ENCODE measurements around the gene FAM234A.
A peak's percentile ranks its signal among the peaks of the same experiment; 100 is the strongest.

Gene FAM234A

DNA sequence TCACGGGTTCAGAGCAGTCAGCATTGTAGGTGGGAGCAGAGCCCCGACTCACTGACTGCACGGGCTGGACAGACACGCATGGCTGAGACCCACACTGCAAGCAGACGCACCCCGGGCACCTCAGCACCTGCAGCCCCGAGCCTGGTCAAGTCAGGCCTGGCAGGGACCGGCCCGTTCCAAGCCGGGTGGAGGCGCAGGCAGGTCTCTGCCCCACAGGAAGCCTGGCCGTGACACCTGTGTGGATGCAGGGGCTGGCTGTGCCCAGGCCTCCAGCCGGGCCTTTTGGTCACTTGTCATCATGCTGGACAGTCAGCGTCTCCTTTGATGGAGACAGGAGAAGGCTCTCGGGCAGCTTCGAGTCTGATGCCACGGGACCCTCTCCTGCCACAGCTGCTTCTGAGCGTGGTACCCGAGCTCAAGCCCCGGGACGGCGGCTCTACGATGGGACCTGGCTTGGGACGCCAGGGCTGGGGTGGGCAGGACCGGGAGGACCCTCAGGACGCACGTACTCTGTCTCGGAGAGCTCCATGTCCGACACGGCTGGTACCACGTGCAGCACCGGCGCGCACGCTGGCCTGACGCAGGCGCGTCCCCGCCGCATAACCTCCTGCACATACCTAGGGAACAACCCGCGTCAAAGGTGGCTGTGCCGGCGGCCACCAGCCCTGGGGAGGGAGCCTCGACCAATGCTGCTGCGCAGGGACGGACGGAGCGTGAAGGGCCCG, 56.2 kb downstream of the FAM234A start:
- H2BK120ac ChIP-seq (ENCODE audit: low read depth, low read length): no peak overlapping the region
- no peak overlapping the region for H3K14ac ChIP-seq (ENCODE audit: low read length in 2 of 2)
- peak overlapping the region; percentile 8 for H4K91ac ChIP-seq (ENCODE audit: low read length)
- no peak overlapping the region for H3K18ac ChIP-seq (ENCODE audit: low read depth in 1 of 2, low read length in 2 of 2)
- H3K4me2 ChIP-seq (ENCODE audit: low read length, poor library complexity, severe bottlenecking): no peak overlapping the region
- H3K23ac ChIP-seq (ENCODE audit: low read length in 2 of 2): no peak overlapping the region
- H3K9ac ChIP-seq (ENCODE audit: low read length): no peak overlapping the region
- DNase-seq: no peak
- no peak overlapping the region for H2AK5ac ChIP-seq (ENCODE audit: low read length, severe bottlenecking)
- no peaks in the 10 kb centered on the region for H3K4me1 ChIP-seq (ENCODE audit: control insufficient read depth, insufficient read depth, low read depth, low read length)
- no peak overlapping the region for H2BK15ac ChIP-seq (ENCODE audit: low read depth, poor library complexity, severe bottlenecking)
- H3K4me3 ChIP-seq (ENCODE audit: insufficient read depth in 1 of 2, low read depth in 1 of 2, low read length in 2 of 2): no peak overlapping the region
- H3K27me3 ChIP-seq (ENCODE audit: control insufficient read depth in 1 of 2, insufficient read depth in 1 of 2, low read length in 2 of 2): no peaks in the 10 kb centered on the region
- H4K8ac ChIP-seq (ENCODE audit: low read length): no peak overlapping the region
- H3K27ac ChIP-seq (ENCODE audit: low read length, poor library complexity, severe bottlenecking): no peak overlapping the region
- peaks cover 4% of the 10 kb centered on the region for H3K79me1 ChIP-seq (replicated peaks; ENCODE audit: low read length, poor library complexity, severe bottlenecking)
- no peaks in the 10 kb centered on the region for H3K9me3 ChIP-seq (ENCODE audit: control insufficient read depth, low read length)
- H3K4ac ChIP-seq (ENCODE audit: low read depth in 1 of 2, low read length in 2 of 2): no peak overlapping the region
- H2BK12ac ChIP-seq (ENCODE audit: low read length in 2 of 2): no peak overlapping the region
- H3K36me3 ChIP-seq (ENCODE audit: control insufficient read depth in 1 of 2, insufficient read depth in 2 of 2, low read depth in 1 of 2, low read length in 2 of 2): peaks cover 29 to 80% of the 10 kb centered on the region in 2 experiments
- 97% methylated on average over 50 of the region's 50 CpGs for WGBS
- no peak overlapping the region for H2BK5ac ChIP-seq (ENCODE audit: low read depth, low read length, poor library complexity, severe bottlenecking)
- H2AFZ ChIP-seq (ENCODE audit: low read depth, low read length): no peak overlapping the region

DNA sequence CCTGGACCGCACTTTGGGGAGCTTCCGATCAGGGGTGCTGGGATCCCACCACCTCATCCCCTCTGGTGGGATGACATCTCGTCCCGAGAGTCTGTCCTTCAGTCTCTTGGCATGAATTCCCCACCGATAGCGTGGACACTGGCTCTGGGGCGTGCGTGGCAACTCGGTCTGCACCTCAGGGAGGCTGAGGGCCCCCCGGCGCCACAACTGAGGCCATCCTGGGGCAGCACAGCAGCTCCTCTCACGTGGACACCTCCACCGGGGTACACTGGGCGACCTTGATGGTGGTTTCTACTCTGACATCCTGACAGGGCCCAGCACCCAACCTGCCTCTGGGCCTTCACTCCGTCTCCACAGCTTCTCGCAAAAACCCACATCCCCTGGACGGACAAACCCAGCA, 56.9 kb downstream of the FAM234A start:
- no peaks in the 10 kb centered on the region for H3K9me3 ChIP-seq (ENCODE audit: control insufficient read depth, low read length)
- H3K14ac ChIP-seq (ENCODE audit: low read length in 2 of 2): no peak overlapping the region
- no peak overlapping the region for H4K8ac ChIP-seq (ENCODE audit: low read length)
- no peak overlapping the region for H4K91ac ChIP-seq (ENCODE audit: low read length)
- 95% methylated on average over 17 of the region's 17 CpGs for WGBS
- no peak overlapping the region for H2AK5ac ChIP-seq (ENCODE audit: low read length, severe bottlenecking)
- H2BK120ac ChIP-seq (ENCODE audit: low read depth, low read length): no peak overlapping the region
- peaks cover 36 to 83% of the 10 kb centered on the region in 2 experiments for H3K36me3 ChIP-seq (ENCODE audit: control insufficient read depth in 1 of 2, insufficient read depth in 2 of 2, low read depth in 1 of 2, low read length in 2 of 2)
- peaks cover 5% of the 10 kb centered on the region for H3K4me1 ChIP-seq (ENCODE audit: control insufficient read depth, insufficient read depth, low read depth, low read length)
- no peak overlapping the region for H3K4me3 ChIP-seq (ENCODE audit: insufficient read depth in 1 of 2, low read depth in 1 of 2, low read length in 2 of 2)
- H3K9ac ChIP-seq (ENCODE audit: low read length): no peak overlapping the region
- no peak overlapping the region for H3K18ac ChIP-seq (ENCODE audit: low read depth in 1 of 2, low read length in 2 of 2)
- DNase-seq: no peak
- H2AFZ ChIP-seq (ENCODE audit: low read depth, low read length): no peak overlapping the region
- no peak overlapping the region for H3K27ac ChIP-seq (ENCODE audit: low read length, poor library complexity, severe bottlenecking)
- no peak overlapping the region for H3K4ac ChIP-seq (ENCODE audit: low read depth in 1 of 2, low read length in 2 of 2)
- no peak overlapping the region for H3K23ac ChIP-seq (ENCODE audit: low read length in 2 of 2)
- H2BK12ac ChIP-seq (ENCODE audit: low read length in 2 of 2): no peak overlapping the region
- peaks cover 4% of the 10 kb centered on the region for H3K79me1 ChIP-seq (replicated peaks; ENCODE audit: low read length, poor library complexity, severe bottlenecking)
- H3K27me3 ChIP-seq (ENCODE audit: control insufficient read depth in 1 of 2, insufficient read depth in 1 of 2, low read length in 2 of 2): no peaks in the 10 kb centered on the region
- H3K4me2 ChIP-seq (ENCODE audit: low read length, poor library complexity, severe bottlenecking): no peak overlapping the region
- no peak overlapping the region for H2BK5ac ChIP-seq (ENCODE audit: low read depth, low read length, poor library complexity, severe bottlenecking)
- no peak overlapping the region for H2BK15ac ChIP-seq (ENCODE audit: low read depth, poor library complexity, severe bottlenecking)

DNA sequence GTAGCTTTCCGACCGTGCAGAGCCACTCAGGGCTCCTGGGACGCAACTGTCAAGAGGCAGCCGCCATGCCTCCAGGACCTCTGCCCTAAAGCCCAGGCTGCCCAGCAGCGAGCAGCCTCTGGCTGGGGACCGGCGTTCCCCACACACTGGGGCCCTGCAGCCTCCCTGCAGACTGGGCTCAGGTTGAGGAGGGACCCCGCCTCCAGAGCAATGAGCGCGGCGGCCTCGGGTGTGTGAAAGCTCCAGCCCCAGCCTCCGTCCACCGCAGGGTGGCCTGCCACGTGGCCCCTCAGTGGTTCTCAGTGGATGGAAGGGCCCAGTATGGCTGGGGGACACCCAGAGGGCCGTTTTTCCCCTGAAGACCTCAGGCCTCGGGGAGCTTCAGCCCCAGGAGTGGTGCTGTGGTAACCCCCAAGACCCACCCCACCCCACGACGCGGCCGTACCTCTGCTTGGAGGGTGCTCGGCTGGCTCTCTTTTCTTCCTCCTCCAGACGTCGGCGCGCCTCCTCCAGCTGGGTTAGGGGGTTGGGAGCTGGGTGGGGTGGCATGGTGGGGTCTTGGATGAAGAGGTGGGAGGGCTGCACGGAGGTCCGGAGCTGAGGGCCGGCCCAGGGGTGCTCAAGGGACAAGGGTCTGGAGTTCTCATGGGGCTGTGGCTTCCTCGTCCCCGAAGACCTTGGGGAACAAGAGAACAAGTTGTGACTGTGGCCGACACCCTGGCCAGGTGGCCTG, 58.6 kb downstream of the FAM234A start:
- H3K27me3 ChIP-seq (ENCODE audit: control insufficient read depth in 1 of 2, insufficient read depth in 1 of 2, low read length in 2 of 2): no peaks in the 10 kb centered on the region
- H3K4me1 ChIP-seq (ENCODE audit: control insufficient read depth, insufficient read depth, low read depth, low read length): peaks cover 11% of the 10 kb centered on the region
- no peak overlapping the region for H3K4me2 ChIP-seq (ENCODE audit: low read length, poor library complexity, severe bottlenecking)
- H3K14ac ChIP-seq (ENCODE audit: low read length in 2 of 2): no peak overlapping the region
- no peak overlapping the region for H3K4ac ChIP-seq (ENCODE audit: low read depth in 1 of 2, low read length in 2 of 2)
- H3K18ac ChIP-seq (ENCODE audit: low read depth in 1 of 2, low read length in 2 of 2): no peak overlapping the region
- no peaks in the 10 kb centered on the region for H3K9me3 ChIP-seq (ENCODE audit: control insufficient read depth, low read length)
- H2AFZ ChIP-seq (ENCODE audit: low read depth, low read length): no peak overlapping the region
- 98% methylated on average over 29 of the region's 32 CpGs for WGBS
- no peak overlapping the region for H2BK12ac ChIP-seq (ENCODE audit: low read length in 2 of 2)
- no peak for DNase-seq
- no peak overlapping the region for H2BK15ac ChIP-seq (ENCODE audit: low read depth, poor library complexity, severe bottlenecking)
- peaks cover 12% of the 10 kb centered on the region for H3K79me1 ChIP-seq (replicated peaks; ENCODE audit: low read length, poor library complexity, severe bottlenecking)
- H4K8ac ChIP-seq (ENCODE audit: low read length): no peak overlapping the region
- H2BK5ac ChIP-seq (ENCODE audit: low read depth, low read length, poor library complexity, severe bottlenecking): no peak overlapping the region
- no peak overlapping the region for H3K27ac ChIP-seq (ENCODE audit: low read length, poor library complexity, severe bottlenecking)
- peaks cover 29 to 83% of the 10 kb centered on the region in 2 experiments for H3K36me3 ChIP-seq (ENCODE audit: control insufficient read depth in 1 of 2, insufficient read depth in 2 of 2, low read depth in 1 of 2, low read length in 2 of 2)
- no peak overlapping the region for H2BK120ac ChIP-seq (ENCODE audit: low read depth, low read length)
- no peak overlapping the region for H2AK5ac ChIP-seq (ENCODE audit: low read length, severe bottlenecking)
- no peak overlapping the region for H3K4me3 ChIP-seq (ENCODE audit: insufficient read depth in 1 of 2, low read depth in 1 of 2, low read length in 2 of 2)
- H3K9ac ChIP-seq (ENCODE audit: low read length): no peak overlapping the region
- no peak overlapping the region for H3K23ac ChIP-seq (ENCODE audit: low read length in 2 of 2)
- peak overlapping the region; percentile 18 for H4K91ac ChIP-seq (ENCODE audit: low read length)

DNA sequence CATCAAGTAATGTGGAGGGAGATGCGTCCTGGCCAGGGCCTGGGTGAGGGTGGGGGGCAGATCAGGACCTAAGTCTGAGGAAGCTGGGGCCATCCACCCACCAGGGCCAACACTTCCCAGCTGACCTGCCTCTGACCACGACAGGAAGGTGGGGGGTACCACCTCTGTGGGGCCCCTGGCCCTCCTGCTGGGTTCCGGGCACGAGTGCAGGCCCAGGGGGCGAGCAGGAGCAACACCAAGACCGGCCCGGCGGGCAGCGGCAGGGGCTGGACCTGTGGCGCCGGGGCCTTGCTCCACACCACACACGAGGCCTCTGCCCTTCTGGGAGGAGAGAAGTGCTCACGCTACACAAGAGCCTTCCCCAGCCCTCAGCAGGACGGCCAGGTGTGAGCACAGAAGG, 61.7 kb downstream of the FAM234A start:
- Histone ChIP-seq H2AFZ (ENCODE audit: low read depth, low read length) (no peak overlapping the region), H3K23ac (ENCODE audit: low read length in 2 of 2) (no peak overlapping the region), H2BK12ac (ENCODE audit: low read length in 2 of 2) (no peak overlapping the region), H3K79me1 (replicated peaks; ENCODE audit: low read length, poor library complexity, severe bottlenecking) (peaks cover 12% of the 10 kb centered on the region), H3K14ac (ENCODE audit: low read length in 2 of 2) (no peak overlapping the region), H3K36me3 (ENCODE audit: control insufficient read depth in 1 of 2, insufficient read depth in 2 of 2, low read depth in 1 of 2, low read length in 2 of 2) (peaks cover 20 to 56% of the 10 kb centered on the region in 2 experiments), H3K4me3 (ENCODE audit: insufficient read depth in 1 of 2, low read depth in 1 of 2, low read length in 2 of 2) (no peak overlapping the region), H3K27me3 (ENCODE audit: control insufficient read depth in 1 of 2, insufficient read depth in 1 of 2, low read length in 2 of 2) (no peaks in the 10 kb centered on the region), H2BK120ac (ENCODE audit: low read depth, low read length) (no peak overlapping the region), H3K18ac (ENCODE audit: low read depth in 1 of 2, low read length in 2 of 2) (no peak overlapping the region), H2BK15ac (ENCODE audit: low read depth, poor library complexity, severe bottlenecking) (no peak overlapping the region), H2AK5ac (ENCODE audit: low read length, severe bottlenecking) (no peak overlapping the region), H3K9me3 (ENCODE audit: control insufficient read depth, low read length) (no peaks in the 10 kb centered on the region), H3K9ac (ENCODE audit: low read length) (no peak overlapping the region), H3K4me1 (ENCODE audit: control insufficient read depth, insufficient read depth, low read depth, low read length) (peaks cover 16% of the 10 kb centered on the region), H2BK5ac (ENCODE audit: low read depth, low read length, poor library complexity, severe bottlenecking) (no peak overlapping the region), H4K8ac (ENCODE audit: low read length) (no peak overlapping the region), H3K4me2 (ENCODE audit: low read length, poor library complexity, severe bottlenecking) (no peak overlapping the region), H4K91ac (ENCODE audit: low read length) (no peak overlapping the region), H3K4ac (ENCODE audit: low read depth in 1 of 2, low read length in 2 of 2) (no peak overlapping the region), H3K27ac (ENCODE audit: low read length, poor library complexity, severe bottlenecking) (no peak overlapping the region)
- WGBS: 94% methylated on average over 14 of the region's 14 CpGs
- no peak for DNase-seq
